Immature natural killer cell (primary cell): Measurements from ENCODE around the gene NXNL1. TPM values are rescaled to one million over a fixed set of nuclear protein-coding genes. Genes with fewer than 3 reads are reported as not detected.

Experiments
- DNase-seq, 3 donors: peaks; one replicate each; pipeline ENCODE4 v3.0.0; 2022; ENCODE audit warnings: mixed read lengths in 1 of 3
- H3K27ac Mint-ChIP-seq, 6 donors: one replicate each; pipeline ENCODE4 v1.8.0; 2020; ENCODE audit warnings: mixed read lengths in 6 of 6, mild to moderate bottlenecking in 5 of 6, inconsistent platforms in 4 of 6, moderate library complexity in 3 of 6
- H3K27me3 Mint-ChIP-seq, 3 donors: one replicate each; pipeline ENCODE4 v1.8.0; 2020 to 2021; ENCODE audit warnings: low read depth in 3 of 3, mild to moderate bottlenecking in 3 of 3, mixed read lengths in 3 of 3, moderate library complexity in 3 of 3, inconsistent platforms in 1 of 3
- H3K36me3 Mint-ChIP-seq, 3 donors: one replicate each; pipeline ENCODE4 v1.8.0; 2020; ENCODE audit warnings: mixed read lengths in 3 of 3, inconsistent platforms in 2 of 3, mild to moderate bottlenecking in 2 of 3
- H3K4me1 Mint-ChIP-seq, 2 donors: one replicate each; pipeline ENCODE4 v1.8.0; 2020; ENCODE audit warnings: inconsistent platforms in 2 of 2, mild to moderate bottlenecking in 2 of 2, mixed read lengths in 2 of 2, moderate library complexity in 1 of 2
- H3K4me3 Mint-ChIP-seq, 5 donors: one replicate each; pipeline ENCODE4 v1.8.0; 2020; ENCODE audit warnings: mild to moderate bottlenecking in 5 of 5, mixed read lengths in 5 of 5, inconsistent platforms in 3 of 5, moderate library complexity in 3 of 5
- H3K9me3 Mint-ChIP-seq, 6 donors: one replicate each; pipeline ENCODE4 v1.8.0; 2020; ENCODE audit warnings: mild to moderate bottlenecking in 6 of 6, mixed read lengths in 6 of 6, inconsistent platforms in 4 of 6, moderate library complexity in 3 of 6
- polyA plus RNA-seq, 3 donors: library from polyadenylated mRNA; unstranded; fragments of 300-500 nt; fragmentation: Illumina TruSeq; gene quantifications; one replicate each; pipeline ENCODE4 v1.2.3, GENCODE V29; 2021

Gene NXNL1
- polyA plus RNA-seq, 3 donors from 2014 or later = not detected

DNA sequence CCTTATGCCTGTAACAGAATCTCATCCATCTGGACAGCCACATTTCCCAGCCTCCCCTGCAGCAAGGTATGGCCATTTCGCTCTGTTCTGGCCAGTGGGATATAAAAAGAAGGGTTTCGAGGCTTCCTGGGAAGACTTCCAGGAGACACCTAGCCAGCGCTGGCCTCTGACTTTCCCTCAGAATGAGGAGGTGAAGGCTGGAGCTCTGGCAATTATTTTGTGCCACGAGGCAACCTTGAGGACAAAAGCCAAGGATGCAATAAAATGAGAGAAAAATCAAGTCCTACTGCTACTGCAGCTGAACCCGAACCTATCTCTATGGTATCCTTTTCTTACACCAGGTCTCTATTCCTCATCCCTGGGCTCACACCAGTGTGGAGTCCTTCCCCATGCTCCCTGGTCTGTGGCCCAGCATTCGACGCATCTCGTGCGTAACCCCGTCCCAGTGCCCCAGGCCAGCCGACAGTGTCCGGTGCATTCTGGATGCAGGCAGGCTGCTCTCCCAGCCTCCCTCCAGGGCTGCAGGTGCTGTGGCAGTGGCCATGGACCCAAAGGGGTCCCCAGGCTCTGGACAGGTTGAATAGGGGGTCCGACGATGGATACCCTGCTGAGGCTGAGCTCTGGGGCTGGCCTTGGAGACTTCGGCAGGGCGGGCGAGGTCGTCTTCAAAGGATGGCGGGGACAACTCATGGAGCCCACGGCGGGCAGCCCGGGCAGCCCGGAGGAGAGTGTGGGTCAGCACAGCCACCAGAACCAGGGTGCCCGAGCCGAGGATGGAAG lies 24.4 kb downstream of the NXNL1 start:
- Mint-ChIP-seq H3K4me3 (no peak overlapping the region), H3K9me3 (no peaks in the 10 kb centered on the region), H3K4me1 (no peaks in the 10 kb centered on the region), H3K27me3 (peaks cover 2 to 3% (median 2%) of the 10 kb centered on the region in 3 donors), H3K36me3 (no peaks in the 10 kb centered on the region), H3K27ac (no peak overlapping the region)
- DNase-seq = no peak

- no peak overlapping the region for H3K4me3 Mint-ChIP-seq
- peaks cover 2 to 3% (median 2%) of the 10 kb centered on the region in 3 donors for H3K27me3 Mint-ChIP-seq
- H3K36me3 Mint-ChIP-seq = no peaks in the 10 kb centered on the region
- DNase-seq = no peak
- no peak overlapping the region for H3K27ac Mint-ChIP-seq
- H3K4me1 Mint-ChIP-seq = no peaks in the 10 kb centered on the region
- H3K9me3 Mint-ChIP-seq = no peaks in the 10 kb centered on the region
Measured at GRCh38 chr19:17435218-17435617, 25.5 kb downstream of the NXNL1 start.

DNA sequence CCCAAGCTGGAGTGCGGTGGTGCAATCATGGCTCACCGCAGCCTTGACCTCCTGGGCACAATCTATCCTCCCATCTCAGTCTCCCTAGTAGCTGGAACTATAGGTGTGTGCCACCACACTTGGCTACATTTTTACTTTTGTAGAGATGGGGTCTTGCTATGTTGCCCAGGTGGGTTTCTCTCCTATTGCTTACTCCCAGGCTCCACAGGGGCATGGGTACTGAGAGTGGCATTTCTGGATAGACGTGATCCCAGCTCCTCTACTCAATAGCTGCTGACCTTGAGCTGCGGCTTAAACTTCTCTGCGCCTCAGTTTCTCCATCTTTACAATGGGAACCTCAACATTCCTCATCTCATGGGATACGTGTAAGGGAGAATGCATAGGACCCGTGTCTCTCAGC lies 29.3 kb downstream of the NXNL1 start:
- Mint-ChIP-seq H3K27ac (no peak overlapping the region), H3K4me1 (no peaks in the 10 kb centered on the region), H3K36me3 (no peaks in the 10 kb centered on the region), H3K9me3 (no peaks in the 10 kb centered on the region), H3K4me3 (no peak overlapping the region), H3K27me3 (peaks cover 0 to 2% (median 2%) of the 10 kb centered on the region in 3 donors)
- no peak for DNase-seq

- no peak overlapping the region for H3K4me3 Mint-ChIP-seq
- peaks cover 0 to 2% (median 2%) of the 10 kb centered on the region in 3 donors for H3K27me3 Mint-ChIP-seq
- H3K4me1 Mint-ChIP-seq = peaks cover 0 to 1% of the 10 kb centered on the region in 2 donors
- no peak overlapping the region for H3K27ac Mint-ChIP-seq
- DNase-seq = no peak
- H3K9me3 Mint-ChIP-seq = no peaks in the 10 kb centered on the region
- no peaks in the 10 kb centered on the region for H3K36me3 Mint-ChIP-seq
Measured at GRCh38 chr19:17429641-17430113, 31.0 kb downstream of the NXNL1 start.

DNA sequence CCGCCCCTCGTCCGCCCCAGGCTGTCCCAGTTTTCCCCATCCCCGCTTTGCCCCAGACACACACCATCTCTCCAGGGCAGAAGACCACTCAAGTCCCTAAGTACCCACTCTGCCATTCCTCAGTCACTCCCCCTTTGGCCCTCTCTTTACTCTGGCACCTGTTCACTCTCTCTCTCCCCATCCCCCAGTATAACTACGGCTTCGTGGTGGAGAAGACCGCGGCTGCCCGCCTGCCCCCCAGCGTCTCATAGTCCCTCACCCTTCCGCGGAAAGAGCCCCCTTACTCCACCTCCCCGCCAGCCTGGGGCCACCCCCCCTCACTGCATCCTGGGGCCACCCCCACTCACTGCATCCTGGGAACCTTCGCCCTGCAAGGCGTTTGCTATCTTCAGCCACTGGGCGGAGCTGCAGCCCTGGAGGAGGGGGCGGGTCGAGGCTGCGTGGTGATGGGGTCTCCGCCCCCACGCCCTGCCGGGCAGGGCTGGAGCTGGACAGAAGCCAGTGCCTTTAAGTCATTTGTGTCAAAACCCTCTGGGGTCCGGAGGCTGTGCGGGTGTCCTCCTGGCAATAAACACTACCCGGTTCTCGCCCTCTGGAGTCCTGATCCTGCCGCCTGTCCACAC lies 35.9 kb downstream of the NXNL1 start:
- peak in 2 of 3 donors; percentile 14 to 22 for DNase-seq

DNA sequence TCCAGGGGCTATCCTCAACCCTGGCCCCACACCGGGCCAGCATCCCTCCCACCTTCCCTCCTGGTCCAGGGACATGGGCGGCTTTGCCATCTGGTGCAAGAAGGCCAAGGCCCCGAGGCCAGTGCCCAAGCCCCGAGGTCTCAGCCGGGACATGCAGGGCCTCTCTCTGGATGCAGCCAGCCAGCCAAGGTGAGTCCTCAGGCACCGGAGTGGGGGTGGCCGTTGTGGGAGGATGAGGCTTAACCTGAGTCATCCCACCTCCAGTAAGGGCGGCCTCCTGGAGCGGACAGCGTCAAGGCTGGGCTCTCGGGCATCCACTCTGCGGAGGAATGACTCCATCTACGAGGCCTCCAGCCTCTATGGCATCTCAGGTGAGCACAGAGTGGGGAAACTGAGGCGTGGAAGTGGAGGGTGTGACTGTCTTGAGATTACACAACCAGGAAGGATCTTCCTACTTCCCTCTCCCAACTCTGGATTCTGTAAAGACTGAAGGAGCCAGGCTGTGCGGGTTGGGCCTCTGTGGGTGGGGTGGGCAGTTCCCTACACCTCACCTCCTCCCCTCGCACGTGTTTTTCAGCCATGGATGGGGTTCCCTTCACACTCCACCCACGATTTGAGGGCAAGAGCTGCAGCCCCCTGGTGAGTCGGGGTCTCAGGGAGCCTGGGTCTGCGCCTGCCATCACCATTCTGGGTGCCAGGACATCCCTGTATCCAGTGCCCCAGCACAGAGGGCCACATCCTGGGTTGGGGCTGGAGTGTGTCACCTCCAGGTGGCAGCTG lies 37.1 kb downstream of the NXNL1 start:
- peaks cover 18 to 22% of the 10 kb centered on the region in 2 donors for H3K4me1 Mint-ChIP-seq
- H3K27me3 Mint-ChIP-seq = peaks cover 0 to 9% (median 2%) of the 10 kb centered on the region in 3 donors
- no peak overlapping the region for H3K27ac Mint-ChIP-seq
- no peak overlapping the region for H3K4me3 Mint-ChIP-seq
- no peaks in the 10 kb centered on the region for H3K9me3 Mint-ChIP-seq
- H3K36me3 Mint-ChIP-seq = peaks cover 0 to 4% (median 4%) of the 10 kb centered on the region in 3 donors
- no peak for DNase-seq

More for the DNA sequence above, 35.9 kb downstream of the NXNL1 start:
- Mint-ChIP-seq H3K9me3 (no peaks in the 10 kb centered on the region), H3K27me3 (peaks cover 0 to 2% (median 2%) of the 10 kb centered on the region in 3 donors), H3K4me3 (no peak overlapping the region), H3K36me3 (peaks cover 0 to 4% (median 4%) of the 10 kb centered on the region in 3 donors), H3K4me1 (peaks cover 10% of the 10 kb centered on the region in 2 donors), H3K27ac (no peak overlapping the region)

- no peak for DNase-seq
- Mint-ChIP-seq H3K36me3 (peaks cover 1 to 4% (median 4%) of the 10 kb centered on the region in 3 donors), H3K27ac (no peak overlapping the region), H3K9me3 (no peaks in the 10 kb centered on the region), H3K4me3 (peak overlapping the region in 1 of 5 donors; percentile 13), H3K4me1 (peaks cover 18 to 22% of the 10 kb centered on the region in 2 donors), H3K27me3 (peaks cover 0 to 9% (median 2%) of the 10 kb centered on the region in 3 donors)
Measured at GRCh38 chr19:17421942-17422341, 38.8 kb downstream of the NXNL1 start.

DNA sequence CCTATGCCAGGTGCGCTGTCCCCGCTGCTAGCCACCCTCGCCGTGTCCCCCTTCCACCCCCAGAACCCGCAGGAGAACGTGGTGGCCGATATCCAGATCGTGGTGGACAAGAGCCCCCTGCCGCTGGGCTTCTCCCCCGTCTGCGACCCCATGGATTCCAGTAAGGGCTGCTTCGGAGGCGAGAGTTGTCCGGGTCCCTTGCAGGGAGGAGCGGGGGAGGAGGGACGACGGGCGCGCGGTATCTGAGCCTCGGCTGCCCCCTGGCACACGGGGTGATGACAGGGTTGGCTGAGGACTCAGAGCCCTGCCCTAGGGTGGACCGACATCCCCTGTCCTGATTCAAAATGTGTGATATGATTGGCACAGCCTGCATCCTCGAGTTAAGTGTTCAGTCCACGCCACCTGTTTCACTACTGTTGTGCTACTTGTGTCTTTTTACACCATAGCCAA lies 40.2 kb downstream of the NXNL1 start:
- peaks cover 0 to 9% (median 2%) of the 10 kb centered on the region in 3 donors for H3K27me3 Mint-ChIP-seq
- H3K27ac Mint-ChIP-seq = peak overlapping the region in 5 of 6 donors; percentile 31 to 91 (median 77)
- peak in 1 of 3 donors; percentile 14 for DNase-seq
- peak overlapping the region; percentile 82 to 97 (median 91) for H3K4me3 Mint-ChIP-seq
- no peaks in the 10 kb centered on the region for H3K9me3 Mint-ChIP-seq
- peaks cover 4% of the 10 kb centered on the region in 3 donors for H3K36me3 Mint-ChIP-seq
- peaks cover 18 to 22% of the 10 kb centered on the region in 2 donors for H3K4me1 Mint-ChIP-seq

- Mint-ChIP-seq H3K9me3 (no peaks in the 10 kb centered on the region), H3K36me3 (peaks cover 4 to 8% (median 4%) of the 10 kb centered on the region in 3 donors), H3K27me3 (peaks cover 0 to 9% (median 2%) of the 10 kb centered on the region in 3 donors), H3K4me3 (peak within 1 kb of the TSS; percentile 91 to 97 (median 96)), H3K27ac (peak within 1 kb of the TSS; percentile 89 to 97 (median 94)), H3K4me1 (peaks cover 18 to 22% of the 10 kb centered on the region in 2 donors)
- peak; percentile 94 to 96 (median 96) for DNase-seq
Measured at GRCh38 chr19:17419621-17420474, 40.9 kb downstream of the NXNL1 start, which contains the start of gene MVB12A. MVB12A (plus strand) TSS chr19:17420047; CDS start chr19:17420136, 89 bp downstream.

- DNase-seq = no peak
- H3K27ac Mint-ChIP-seq = peak overlapping the region; percentile 89 to 97 (median 94)
- H3K36me3 Mint-ChIP-seq = peaks cover 4 to 13% (median 4%) of the 10 kb centered on the region in 3 donors
- H3K27me3 Mint-ChIP-seq = peaks cover 0 to 9% (median 2%) of the 10 kb centered on the region in 3 donors
- peak overlapping the region; percentile 91 to 97 (median 96) for H3K4me3 Mint-ChIP-seq
- H3K9me3 Mint-ChIP-seq = no peaks in the 10 kb centered on the region
- H3K4me1 Mint-ChIP-seq = peaks cover 16 to 22% of the 10 kb centered on the region in 2 donors
Measured at GRCh38 chr19:17419154-17419620, 41.5 kb downstream of the NXNL1 start.

DNA sequence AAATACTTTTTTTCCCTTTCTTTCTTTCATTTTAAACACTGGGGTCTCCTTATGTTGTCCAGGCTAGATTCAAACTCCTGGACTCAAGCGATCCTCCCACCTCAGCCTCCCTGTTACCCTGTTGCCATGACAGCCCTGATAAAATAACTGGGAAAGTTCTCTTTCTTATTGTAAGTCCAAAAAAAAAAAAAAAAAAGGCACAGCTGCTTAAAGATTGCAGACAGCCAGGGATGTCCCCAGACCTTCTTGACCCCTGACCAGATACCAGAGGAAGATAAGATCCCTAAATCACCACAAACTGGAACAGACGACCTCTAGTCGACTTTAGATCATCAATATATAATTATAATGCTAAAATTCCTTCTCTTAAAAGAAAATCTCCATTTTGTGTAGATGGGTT lies 42.0 kb downstream of the NXNL1 start:
- Mint-ChIP-seq H3K4me3 (peak overlapping the region; percentile 91 to 97 (median 96)), H3K9me3 (no peaks in the 10 kb centered on the region), H3K27me3 (peaks cover 0 to 9% (median 2%) of the 10 kb centered on the region in 3 donors), H3K36me3 (peaks cover 4 to 14% (median 4%) of the 10 kb centered on the region in 3 donors), H3K4me1 (peaks cover 16 to 22% of the 10 kb centered on the region in 2 donors), H3K27ac (peak overlapping the region in 5 of 6 donors; percentile 89 to 95 (median 94))
- no peak for DNase-seq

DNA sequence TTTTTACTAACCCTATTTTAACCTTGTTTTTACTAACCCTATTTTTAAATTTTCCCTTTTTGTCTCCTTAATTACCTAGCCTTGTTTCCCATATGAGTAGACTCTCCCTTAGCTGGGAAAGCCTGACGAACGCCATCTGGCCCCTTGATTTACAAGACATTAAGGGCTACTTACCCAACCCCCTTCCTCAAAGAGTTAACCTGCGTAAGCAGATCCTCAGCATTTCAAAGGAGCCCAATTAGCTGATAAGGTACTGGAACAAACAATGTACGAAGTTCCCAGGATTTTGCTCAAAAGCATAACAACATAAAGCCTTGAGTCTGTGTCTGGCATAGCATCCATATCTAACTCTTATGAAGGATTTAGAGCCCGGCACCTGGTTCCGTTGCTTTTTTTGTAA lies 45.6 kb downstream of the NXNL1 start:
- peak overlapping the region in 1 of 5 donors; percentile 12 for H3K4me3 Mint-ChIP-seq
- H3K9me3 Mint-ChIP-seq = no peaks in the 10 kb centered on the region
- no peak for DNase-seq
- H3K36me3 Mint-ChIP-seq = peaks cover 12 to 24% (median 12%) of the 10 kb centered on the region in 3 donors
- peaks cover 0 to 9% (median 0%) of the 10 kb centered on the region in 3 donors for H3K27me3 Mint-ChIP-seq
- no peak overlapping the region for H3K27ac Mint-ChIP-seq
- peaks cover 15 to 23% of the 10 kb centered on the region in 2 donors for H3K4me1 Mint-ChIP-seq
